Kidney tubule cell (primary cell): ENCODE measurements around the gene P4HA2.

Source experiments
- DNase-seq: peaks from one replicate; pipeline ENCODE4 v3.0.0-alpha.2; 2018; ENCODE audit warnings: low spot score

The P4HA2 gene

DNA sequence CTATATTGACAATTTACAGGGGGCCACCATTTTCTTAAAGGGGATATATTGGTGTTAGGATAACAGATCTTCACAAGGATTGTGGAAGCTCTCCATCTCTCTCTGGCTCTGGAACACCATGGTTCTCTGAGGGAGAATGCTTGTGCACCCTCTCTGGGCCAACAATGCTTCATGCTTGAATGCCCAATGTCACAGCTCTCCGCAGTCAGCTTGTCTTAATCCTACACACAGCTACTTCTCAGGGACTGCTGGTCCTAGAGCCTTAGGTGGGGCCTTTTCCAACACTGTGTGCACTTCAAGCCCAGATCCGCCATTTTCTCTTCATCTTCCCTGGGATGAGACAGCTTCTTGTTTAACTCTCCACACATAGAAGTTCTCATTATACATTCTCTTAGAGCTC lies 22.9 kb upstream of the P4HA2 start:
- DNase-seq: no peak

DNA sequence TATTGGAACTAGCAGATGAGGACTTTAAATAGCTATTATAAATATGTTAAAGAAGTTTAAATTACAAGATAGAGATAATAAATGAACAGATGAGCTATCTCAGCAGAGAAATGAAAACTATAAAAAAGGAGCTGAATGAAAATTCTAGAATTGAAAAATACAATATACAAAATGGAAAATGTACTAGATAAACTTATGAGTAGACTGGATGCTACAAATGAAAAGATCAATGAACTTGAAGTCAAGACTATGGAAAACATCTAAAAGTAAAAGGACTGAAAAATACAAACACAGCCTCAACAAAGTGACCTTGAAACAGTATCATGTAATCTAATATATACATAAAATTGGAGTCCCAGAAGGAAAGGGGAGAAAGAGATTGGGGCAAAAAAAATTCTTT lies 19.2 kb upstream of the P4HA2 start:
- no peak for DNase-seq

DNA sequence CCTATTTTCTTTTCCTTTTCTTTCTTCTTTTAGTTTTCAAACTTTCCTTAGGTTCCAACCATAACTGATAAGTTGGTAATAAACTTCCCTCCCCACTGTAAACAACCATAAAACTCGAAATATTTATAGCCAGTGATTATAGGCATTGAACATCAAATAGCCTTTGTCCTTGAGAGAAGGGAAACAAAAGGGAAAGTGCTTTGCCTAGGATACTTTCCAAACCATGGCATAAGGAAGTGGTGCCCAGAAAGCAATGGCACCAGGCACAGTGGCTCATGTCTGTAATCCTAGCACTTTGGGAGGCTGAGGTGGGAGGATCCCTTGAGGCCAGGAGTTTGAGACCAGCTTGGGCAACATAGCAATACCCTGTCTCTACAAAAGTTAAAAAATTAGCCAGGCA lies 17.9 kb upstream of the P4HA2 start:
- DNase-seq: no peak

DNA sequence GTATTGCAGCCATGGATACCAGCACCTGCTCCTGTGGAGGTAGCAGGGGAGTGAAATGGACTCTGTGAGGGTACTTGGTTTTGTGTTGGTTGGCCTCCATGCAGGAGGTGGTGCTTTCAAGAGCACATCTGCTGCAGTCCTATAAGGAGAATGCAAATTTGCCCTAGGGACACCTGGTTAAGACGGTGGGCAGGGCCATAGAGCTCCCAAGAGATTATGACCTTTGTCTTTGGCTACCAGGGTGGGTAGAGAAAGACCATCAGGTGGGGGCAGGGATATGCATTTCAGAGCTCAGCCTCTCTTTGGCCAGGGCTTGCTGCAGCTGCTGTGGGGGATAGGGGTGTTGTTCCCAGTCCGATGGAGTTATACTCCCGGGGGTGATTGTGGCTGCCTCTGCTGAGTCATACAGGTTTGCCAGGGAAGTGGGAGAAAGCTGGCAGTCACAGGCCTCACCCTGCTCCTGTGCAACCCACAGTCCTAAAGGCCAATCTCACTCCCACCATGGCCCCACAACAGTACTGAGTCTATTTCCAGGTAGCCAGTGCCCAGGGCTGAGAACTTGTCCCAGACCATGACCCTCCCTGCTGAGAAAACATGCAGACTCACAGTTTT lies 15.8 kb upstream of the P4HA2 start:
- DNase-seq: no peak

DNA sequence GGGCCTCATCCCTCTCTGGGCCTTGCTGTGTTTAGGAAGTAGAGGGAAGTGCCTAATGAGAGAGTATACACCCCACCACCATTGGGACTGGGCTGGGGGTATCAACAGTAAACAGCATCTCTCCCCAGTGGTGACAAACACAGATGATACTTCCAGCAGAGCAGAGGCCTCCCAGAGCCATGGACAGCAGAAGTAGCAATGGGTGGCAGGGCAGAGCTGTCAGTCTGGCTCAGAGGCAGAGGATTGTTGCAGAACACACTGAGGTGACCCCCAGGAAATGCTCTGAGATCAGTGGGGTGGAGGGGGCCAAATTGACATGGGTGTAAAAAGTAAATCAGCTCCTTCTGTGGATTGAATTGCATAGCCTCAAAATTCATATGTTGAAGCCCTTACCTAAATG lies 12.1 kb upstream of the P4HA2 start:
- no peak for DNase-seq

DNA sequence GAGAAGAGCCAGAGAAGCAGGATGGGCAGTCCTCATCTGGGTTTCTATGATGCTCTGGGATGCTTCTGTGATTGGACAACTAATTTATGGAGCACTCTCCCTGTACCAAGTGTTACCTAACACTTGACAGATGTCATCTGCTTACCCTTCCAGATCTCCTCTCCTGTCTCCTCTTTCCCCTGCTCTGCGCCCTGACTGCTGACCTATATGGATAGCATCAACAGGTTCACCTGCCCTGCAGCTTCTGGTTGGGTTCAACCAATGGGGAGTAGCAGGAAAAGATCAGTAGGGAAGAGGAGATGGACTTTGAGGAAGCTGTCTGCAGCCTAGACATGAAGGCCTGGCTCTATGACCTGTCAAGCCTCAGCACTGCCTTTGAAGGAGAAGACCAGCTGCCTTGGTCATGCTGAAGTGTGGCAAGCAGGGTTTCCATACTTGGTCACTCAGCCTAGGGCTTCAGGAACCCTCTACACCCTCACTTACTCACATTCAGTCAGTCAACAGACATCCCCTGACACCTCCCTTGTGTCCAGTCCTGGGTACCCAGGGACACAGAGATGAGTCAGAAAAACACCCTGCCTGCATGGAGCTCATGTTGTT lies 11.3 kb upstream of the P4HA2 start:
- no peak for DNase-seq

DNA sequence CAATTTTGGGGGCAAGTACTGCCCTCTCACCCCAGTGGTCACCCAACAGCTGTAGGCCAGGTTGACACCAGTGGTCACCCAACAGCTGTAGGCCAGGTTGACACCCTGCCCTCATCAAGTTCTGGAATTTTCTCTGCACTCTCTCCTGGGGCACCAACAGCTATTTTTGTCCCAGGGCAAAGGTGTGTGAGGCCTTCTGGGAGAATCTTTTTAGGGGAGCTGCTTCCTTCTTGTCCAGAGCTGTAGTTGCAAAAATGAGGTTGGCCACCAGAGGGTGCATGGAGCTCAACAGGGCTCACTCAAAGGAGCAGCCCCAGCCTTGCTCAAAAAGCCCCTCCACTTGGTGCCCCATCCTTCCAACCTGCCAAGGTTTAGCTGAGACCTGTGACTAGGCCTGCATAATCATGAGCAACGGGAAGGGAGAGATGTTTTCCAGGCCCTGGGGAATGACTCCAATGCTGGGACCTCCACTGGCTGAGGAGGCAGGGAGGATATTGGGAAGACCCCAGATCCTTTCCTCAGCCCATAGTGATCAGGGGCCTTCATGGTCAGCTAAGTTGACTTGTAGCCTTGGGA lies 10.6 kb upstream of the P4HA2 start:
- DNase-seq: peak; percentile 79

DNA sequence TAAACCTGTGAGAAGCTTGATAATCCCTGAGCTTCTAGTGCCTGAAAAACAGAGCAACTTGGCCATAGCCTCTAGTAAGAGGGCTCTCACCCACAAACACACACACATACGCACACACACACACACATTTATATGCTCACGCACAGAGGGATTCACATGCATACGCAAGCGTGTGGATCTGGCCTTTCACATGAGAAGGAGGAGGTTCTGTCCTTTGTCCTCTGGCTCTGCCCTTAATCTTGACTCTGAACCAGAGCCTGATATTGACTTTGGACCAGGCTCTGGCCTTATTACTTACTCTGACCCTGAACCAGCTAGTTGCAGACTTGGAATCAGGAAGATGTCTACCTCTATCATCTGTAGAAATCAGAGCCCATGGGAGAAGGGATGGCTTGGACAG lies 10.0 kb upstream of the P4HA2 start:
- no peak for DNase-seq

DNA sequence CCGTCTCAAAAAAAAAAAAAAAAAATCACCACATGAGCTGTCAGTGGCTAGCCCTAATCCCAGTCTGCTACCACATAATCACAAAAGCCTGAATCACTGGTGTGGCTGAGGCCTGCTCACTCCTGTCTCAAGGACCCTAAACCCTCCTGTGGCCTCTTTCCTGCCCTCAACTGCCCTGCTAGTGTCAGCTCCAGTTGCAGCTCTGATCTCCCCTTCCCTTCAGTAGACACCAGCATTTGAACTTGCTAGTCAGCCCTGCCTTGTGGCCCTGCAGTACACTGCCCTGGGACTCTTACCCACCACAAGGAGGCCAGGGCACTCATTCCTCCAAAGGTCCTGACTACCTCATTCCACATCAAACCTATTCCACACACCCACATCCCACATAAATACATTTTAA lies 9.5 kb upstream of the P4HA2 start:
- DNase-seq: no peak

DNA sequence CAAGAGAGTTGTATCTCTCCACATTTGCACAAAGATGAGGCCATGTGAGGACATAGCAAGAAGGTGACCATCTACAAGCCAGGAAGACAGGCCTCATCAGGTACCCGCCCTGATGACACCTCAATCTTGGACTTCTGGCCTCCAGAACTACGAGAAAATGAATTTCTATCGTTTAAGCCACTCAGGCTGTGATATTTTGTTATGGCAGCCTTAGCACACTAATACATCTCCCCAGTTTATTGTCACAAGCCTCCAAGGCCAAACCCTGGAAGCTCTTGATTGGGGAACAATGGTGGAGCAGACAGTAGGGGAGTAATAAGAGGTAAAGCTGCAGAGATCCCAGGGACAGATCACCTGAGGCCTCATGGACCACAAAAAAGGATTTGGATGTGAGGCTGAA lies 7.7 kb upstream of the P4HA2 start:
- no peak for DNase-seq

DNA sequence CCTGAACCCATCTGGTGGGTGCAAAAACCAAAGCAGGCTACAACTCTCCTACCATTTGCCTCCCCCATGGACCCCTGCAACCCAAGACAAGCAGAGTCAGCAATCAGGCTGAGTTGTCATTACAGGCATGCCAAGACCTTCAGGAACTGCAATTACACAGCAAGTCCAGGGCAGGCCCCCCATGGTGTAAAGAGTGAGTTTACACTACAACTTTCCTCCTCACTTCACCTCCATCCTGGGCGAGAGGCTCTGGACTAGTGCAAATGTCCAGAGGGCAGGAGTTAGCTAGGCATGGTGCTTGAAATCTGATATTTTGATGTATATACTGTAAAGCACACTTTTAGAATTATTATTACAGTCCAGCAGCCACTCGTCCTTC lies 7.0 kb upstream of the P4HA2 start:
- DNase-seq: no peak

DNA sequence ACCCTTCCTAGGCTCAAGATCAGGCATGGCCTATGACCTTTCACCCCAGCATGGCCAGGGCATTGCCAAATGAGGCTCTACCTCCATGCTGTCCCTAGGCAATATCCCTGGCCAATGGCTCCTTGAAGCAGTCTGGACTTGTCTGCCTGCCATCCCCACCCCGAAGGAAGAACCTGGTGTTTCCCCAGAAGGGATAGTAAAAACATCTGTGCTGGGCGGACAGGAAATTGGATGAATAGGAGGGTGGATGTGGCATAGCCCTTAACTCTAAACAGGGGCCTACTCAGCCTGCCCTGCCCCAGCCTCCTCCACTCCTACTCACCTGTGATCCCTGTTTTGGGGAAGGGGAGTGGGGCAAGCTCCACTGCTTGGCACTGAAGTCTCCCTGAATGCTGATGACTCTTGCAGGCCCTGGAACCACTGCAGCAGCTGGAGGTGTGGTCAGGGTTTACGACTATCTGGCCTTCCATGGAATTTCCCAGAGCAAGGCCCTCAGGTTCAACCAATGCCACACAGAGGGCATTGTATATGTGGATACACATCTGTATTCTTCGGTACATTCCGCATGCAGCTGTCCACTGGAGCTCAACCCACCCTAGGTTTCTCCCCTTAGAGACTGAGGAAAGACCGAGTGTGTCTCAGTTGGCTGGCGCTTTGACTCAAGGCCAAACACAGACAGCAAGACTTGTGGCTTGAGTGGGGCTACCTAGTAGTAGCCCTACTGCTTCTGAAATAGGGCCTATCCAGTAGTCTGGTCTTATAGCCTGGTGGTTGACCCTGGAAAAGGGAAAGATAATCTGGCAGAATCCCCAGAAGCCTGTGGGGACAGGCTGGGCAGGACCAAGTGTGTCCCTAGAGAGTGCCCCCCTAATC lies 6.4 kb upstream of the P4HA2 start:
- DNase-seq: no peak

DNA sequence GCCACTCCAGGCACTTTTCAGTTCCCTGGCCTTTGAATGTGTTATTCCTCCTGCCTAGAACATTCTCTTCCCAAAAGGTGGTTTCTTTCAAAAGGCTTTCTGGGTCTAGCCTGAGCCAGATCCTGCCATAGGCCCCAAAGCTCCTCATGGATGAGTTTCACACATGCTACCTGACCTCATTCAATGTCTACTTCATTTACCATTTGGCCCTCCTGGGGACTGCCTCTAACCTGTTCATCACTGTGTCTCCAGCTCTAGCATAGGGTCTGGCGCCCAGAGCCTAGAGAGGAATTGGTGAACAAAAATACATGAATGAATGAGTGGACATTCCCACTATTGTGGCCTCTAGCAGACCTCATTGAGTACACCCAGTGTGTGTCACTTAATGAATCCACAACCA lies 5.4 kb upstream of the P4HA2 start:
- no peak for DNase-seq

DNA sequence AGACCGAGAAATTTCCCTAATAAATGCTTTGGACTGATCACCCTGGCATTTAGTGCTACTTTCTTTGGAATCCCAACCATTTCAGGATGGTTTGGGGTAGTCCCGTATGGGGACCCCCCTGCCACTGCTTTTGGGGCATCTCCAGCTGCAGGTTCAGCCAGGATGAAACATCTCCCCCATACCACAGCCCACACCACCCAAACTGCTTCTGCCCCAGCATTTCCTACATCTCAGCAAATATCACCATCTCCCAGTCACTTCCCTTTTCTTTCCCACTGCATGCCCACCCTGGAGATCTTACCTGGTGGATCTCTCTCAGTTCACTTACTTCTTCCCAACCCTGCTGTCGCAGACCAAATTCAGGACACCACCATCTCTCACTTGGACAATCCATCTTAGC lies 4.8 kb upstream of the P4HA2 start:
- no peak for DNase-seq

DNA sequence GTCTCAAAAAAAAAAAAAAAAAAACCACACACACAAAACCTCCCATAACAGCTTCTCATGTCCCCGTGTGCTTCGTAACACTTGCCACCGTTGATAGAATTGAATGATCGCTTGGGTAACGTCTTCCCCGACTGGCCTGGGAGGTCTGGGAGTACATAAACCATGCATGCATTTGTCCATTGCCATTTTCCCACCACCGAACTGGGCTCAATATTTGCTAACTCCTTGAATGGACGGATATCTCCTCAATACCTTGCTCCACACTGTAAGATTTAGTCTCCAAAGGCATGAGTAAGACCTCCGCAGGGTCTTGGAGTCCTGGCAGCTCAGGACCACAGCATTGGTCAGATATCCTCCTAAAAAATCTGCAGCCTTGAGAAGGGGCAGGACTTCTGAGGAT lies 3.2 kb upstream of the P4HA2 start:
- no peak for DNase-seq

DNA sequence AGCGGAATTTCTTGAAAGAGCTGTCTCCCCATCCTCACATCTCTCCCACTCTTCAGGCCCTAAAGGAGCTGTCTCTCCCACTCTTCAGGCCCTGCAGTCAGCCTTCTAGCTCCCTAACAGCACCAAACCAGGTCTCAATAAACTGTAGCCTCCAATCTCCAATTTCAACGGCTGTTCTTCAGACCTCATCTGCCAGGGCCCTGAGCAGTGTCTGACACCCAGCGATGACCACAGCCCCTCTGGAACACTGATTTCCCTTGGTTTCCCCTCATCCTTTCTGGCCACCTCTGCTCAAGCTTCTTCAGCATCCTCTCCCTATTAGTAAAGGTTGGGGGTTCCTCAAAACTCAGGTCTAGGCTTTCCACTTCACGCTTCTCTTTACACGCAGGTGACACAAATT lies 1.6 kb upstream of the P4HA2 start:
- no peak for DNase-seq

DNA sequence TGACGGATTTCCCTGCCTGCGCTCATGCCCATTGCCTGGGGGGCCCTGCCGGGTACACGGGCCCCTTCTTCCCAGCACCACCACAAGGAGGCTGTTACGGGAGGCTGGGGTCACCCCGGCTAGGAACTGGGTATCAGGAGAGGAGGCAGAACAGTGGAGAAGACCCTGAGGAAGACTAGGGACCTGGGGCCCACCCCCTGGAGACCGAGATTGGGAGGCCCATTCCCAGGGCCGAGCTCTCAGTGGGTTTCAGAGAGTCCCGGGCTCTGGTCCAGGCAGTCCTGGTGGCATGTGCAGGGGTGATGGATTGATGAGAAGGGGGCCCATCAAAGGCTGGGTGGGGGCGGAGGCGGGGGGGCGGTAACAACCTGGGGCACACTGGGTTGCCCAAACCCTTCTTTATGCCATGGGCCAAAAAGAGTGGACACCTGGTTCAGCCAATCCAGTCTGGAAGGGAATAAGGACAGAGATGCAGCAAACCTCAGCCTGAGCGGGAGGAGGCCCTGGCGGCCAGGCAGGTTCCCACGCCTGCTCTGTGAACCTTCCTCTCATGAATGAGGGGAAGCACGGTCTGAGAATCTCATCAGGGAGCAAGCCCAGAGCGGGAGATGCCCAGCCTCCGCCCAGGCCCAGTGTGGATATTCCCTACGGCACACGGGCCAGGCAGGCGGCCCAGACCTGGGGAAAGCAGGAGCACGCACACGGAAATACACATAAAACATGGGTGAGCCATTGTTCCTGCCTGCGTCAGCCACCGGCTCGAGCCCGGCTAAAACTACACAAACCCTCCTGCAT lies 785 bp upstream of the P4HA2 start:
- DNase-seq: no peak

DNA sequence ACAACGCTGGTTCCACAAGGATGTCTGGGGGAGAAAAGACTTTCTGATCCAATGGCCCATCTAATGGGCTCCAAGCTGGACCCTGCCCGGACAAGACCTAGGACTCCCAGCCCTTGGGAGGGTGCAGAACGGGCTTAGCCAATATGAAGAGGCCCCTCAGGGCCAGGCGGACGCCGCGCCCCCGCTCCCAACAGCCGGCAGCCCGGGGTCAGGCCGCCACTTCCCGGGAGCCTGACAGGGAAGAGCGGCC lies 493 bp downstream of the P4HA2 start:
- DNase-seq: no peak

DNA sequence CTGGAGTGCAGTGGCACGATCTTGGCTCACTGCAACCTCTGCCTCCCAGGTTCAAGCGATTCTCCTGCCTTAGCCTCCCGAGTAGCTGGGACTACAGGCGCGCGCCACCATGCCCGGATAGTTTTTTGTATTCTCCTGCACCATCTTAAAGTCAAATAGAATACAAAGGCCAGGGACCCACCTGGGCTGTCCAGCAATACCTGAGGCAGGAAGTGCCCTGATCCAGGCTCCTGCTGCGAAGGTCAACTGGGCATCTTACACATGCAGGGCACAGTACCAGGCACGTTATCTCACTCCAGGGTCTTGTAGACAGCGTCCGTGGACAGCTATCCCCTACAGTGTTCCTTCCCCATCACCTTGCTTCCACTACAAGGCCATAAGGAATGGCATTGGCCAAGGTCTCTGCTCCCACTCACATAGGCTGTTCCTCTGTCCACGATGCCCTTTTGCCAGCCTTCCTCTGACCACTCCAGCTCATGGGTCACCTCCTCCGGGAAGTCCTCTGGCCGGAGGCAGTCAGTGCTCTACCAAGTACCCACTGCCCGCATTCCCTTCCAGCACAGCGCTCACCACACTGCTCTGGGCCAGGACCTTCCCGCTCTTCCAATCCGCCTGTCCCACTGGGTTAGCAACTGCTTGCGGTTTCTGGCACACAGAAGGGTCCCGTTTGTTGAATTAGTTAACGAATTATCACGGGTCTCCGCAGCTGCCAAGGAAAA lies 978 bp downstream of the P4HA2 start:
- DNase-seq: peak; percentile 36

DNA sequence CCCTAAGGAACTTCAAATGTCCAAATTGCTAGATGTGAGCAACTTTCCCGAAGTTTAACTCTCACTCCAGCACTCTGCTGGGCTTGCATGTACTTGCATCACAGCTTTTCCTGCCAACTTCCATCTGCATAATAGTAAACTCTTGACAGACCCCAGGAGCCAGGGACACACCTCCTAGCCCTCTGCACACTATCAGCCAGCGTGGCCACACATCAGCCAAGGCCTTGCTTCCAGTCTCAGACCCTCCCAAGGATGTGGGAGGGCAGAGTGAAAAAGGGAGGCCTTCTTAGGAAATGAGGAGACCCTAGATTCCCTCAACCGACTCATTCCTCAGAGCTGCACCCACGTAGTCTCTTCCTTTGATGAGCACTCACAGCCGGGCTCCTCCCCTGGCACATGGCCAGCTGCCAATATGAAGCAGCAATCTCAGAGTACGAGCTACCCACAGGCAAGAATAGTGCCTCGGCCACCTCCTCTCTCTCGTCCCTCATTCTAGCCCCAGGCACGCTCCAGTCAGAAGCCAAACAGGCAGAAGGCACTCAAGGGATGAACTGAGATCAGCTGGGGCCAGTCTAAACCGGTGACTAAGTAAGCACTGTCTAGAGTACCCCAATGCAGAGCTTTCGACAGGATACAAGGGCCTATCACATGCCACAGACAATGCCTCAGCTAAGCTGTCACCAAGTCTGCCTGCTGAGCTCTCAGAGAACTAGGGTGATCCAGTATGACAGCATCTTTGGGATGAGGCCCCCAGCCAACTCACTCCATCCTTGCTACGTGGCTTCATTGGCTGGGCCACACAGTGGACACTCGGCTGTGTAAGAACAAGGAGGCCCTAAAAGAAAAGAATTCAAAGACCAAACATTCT lies 2.3 kb downstream of the P4HA2 start:
- DNase-seq: peak; percentile 81

DNA sequence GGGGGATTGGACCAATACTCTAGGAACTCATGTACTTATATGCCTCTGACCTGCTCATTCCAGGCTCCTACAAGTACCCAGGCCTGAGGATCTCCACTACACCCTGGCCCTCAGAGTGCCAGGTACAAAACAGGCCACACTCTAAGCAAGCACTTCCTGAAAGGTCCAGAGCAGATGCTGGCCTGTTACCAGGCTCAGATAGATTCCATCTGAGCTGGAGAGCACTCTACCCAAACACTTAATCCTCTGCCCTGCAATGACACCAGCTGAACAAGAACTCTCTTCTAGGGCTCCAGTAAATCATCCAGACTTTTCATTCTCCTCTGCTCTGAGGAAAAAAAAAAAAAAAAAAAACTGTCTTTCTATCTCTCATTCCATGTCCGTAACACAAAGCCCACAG lies 2.9 kb downstream of the P4HA2 start:
- no peak for DNase-seq
